Measurements from ENCODE around the gene CTSE. TPM values are rescaled to one million over a fixed set of nuclear protein-coding genes. Genes with fewer than 3 reads are reported as not detected.
"Not testable (repeated sequence)": the region's sequence is repeated elsewhere in the genome, so short reads cannot be mapped to it uniquely, and the experiment has no call there.

The CTSE gene
- polyA plus RNA-seq, 1 donor (not counting 4 experiments of a cell fraction or from before 2014, with no cell fraction given), result 0.33 TPM

GRCh38 chr1:206059355-206059915 lies 35.7 kb upstream of the CTSE start:
- Histone ChIP-seq H3K4me1 (ENCODE audit: control insufficient read depth, extremely low read depth, insufficient read depth, low read length) (no peaks in the 10 kb centered on the region), H3K9ac (ENCODE audit: control insufficient read depth, extremely low read depth, insufficient read depth, low read length) (no peak overlapping the region), H3K4me3 (ENCODE audit: control insufficient read depth in 2 of 3, extremely low read depth in 1 of 3, insufficient read depth in 2 of 3, low read depth in 1 of 3, low read length in 3 of 3) (no peak overlapping the region), H3K27me3 (ENCODE audit: control insufficient read depth, extremely low read depth, insufficient read depth, low read length) (no peaks in the 10 kb centered on the region), H3K9me3 (ENCODE audit: control insufficient read depth, low read depth, low read length) (no peaks in the 10 kb centered on the region), H3K27ac (ENCODE audit: control insufficient read depth, insufficient read depth, low read length) (no peak overlapping the region), H3K9me1 (ENCODE audit: control insufficient read depth, extremely low read depth, insufficient read depth, low read length) (no peaks in the 10 kb centered on the region), H4K20me1 (ENCODE audit: control insufficient read depth, extremely low read depth, insufficient read depth, low read length) (no peaks in the 10 kb centered on the region), H3K79me2 (ENCODE audit: control insufficient read depth, insufficient read depth, low read length) (no peaks in the 10 kb centered on the region), H3K4me2 (ENCODE audit: control insufficient read depth, extremely low read depth, insufficient read depth, low read depth, low read length) (no peak overlapping the region), H3K36me3 (ENCODE audit: control insufficient read depth in 2 of 2, extremely low read depth in 1 of 2, insufficient read depth in 2 of 2, low read length in 2 of 2) (no peaks in the 10 kb centered on the region), H2AFZ (ENCODE audit: control insufficient read depth, low read length) (no peak overlapping the region)
- TF ChIP-seq EZH2 (IDR thresholded peaks at IDR 0.05; ENCODE audit: low read length) (no peak), CTCF (optimal IDR thresholded peaks at IDR 0.05 in 1 of 3, IDR thresholded peaks at IDR 0.05 in 1 of 3, conservative IDR thresholded peaks at IDR 0.05 in 1 of 3; ENCODE audit: extremely low read depth in 1 of 3, insufficient read depth in 2 of 3, low read length in 3 of 3) (no peak)
- FAIRE-seq, result no peak
- dilution Hi-C loops (cut with MboI; ENCODE audit: extremely low pct_ligation_motif_present, low sequenced_read_pairs), result no loop called here
- DNase-seq (ENCODE audit: low read depth, low spot score), result no peak

- TF ChIP-seq CTCF (optimal IDR thresholded peaks at IDR 0.05 in 1 of 3, IDR thresholded peaks at IDR 0.05 in 1 of 3, conservative IDR thresholded peaks at IDR 0.05 in 1 of 3; ENCODE audit: extremely low read depth in 1 of 3, insufficient read depth in 2 of 3, low read length in 3 of 3) (no peak), EZH2 (IDR thresholded peaks at IDR 0.05; ENCODE audit: low read length) (no peak)
- Histone ChIP-seq H3K79me2 (ENCODE audit: control insufficient read depth, insufficient read depth, low read length) (no peaks in the 10 kb centered on the region), H3K4me3 (ENCODE audit: control insufficient read depth in 2 of 3, extremely low read depth in 1 of 3, insufficient read depth in 2 of 3, low read depth in 1 of 3, low read length in 3 of 3) (no peak overlapping the region), H3K27me3 (ENCODE audit: control insufficient read depth, extremely low read depth, insufficient read depth, low read length) (no peaks in the 10 kb centered on the region), H3K27ac (ENCODE audit: control insufficient read depth, insufficient read depth, low read length) (no peak overlapping the region), H3K4me2 (ENCODE audit: control insufficient read depth, extremely low read depth, insufficient read depth, low read depth, low read length) (no peak overlapping the region), H3K9me1 (ENCODE audit: control insufficient read depth, extremely low read depth, insufficient read depth, low read length) (no peaks in the 10 kb centered on the region), H3K9me3 (ENCODE audit: control insufficient read depth, low read depth, low read length) (no peaks in the 10 kb centered on the region), H4K20me1 (ENCODE audit: control insufficient read depth, extremely low read depth, insufficient read depth, low read length) (no peaks in the 10 kb centered on the region), H3K36me3 (ENCODE audit: control insufficient read depth in 2 of 2, extremely low read depth in 1 of 2, insufficient read depth in 2 of 2, low read length in 2 of 2) (no peaks in the 10 kb centered on the region), H3K9ac (ENCODE audit: control insufficient read depth, extremely low read depth, insufficient read depth, low read length) (no peak overlapping the region), H2AFZ (ENCODE audit: control insufficient read depth, low read length) (no peak overlapping the region), H3K4me1 (ENCODE audit: control insufficient read depth, extremely low read depth, insufficient read depth, low read length) (no peaks in the 10 kb centered on the region)
- FAIRE-seq (no peak), DNase-seq (ENCODE audit: low read depth, low spot score) (no peak)
- dilution Hi-C loops (cut with MboI; ENCODE audit: extremely low pct_ligation_motif_present, low sequenced_read_pairs), result no loop called here
Observed at GRCh38 chr1:206058927-206059292, 35.2 kb upstream of the CTSE start.

- H3K4me1 ChIP-seq (ENCODE audit: control insufficient read depth, extremely low read depth, insufficient read depth, low read length); H3K9me1 ChIP-seq (ENCODE audit: control insufficient read depth, extremely low read depth, insufficient read depth, low read length); H3K4me2 ChIP-seq (ENCODE audit: control insufficient read depth, extremely low read depth, insufficient read depth, low read depth, low read length); DNase-seq (ENCODE audit: low read depth, low spot score); H4K20me1 ChIP-seq (ENCODE audit: control insufficient read depth, extremely low read depth, insufficient read depth, low read length); H3K27ac ChIP-seq (ENCODE audit: control insufficient read depth, insufficient read depth, low read length); H3K9ac ChIP-seq (ENCODE audit: control insufficient read depth, extremely low read depth, insufficient read depth, low read length); dilution Hi-C loops (cut with MboI; ENCODE audit: extremely low pct_ligation_motif_present, low sequenced_read_pairs); H3K9me3 ChIP-seq (ENCODE audit: control insufficient read depth, low read depth, low read length); H3K79me2 ChIP-seq (ENCODE audit: control insufficient read depth, insufficient read depth, low read length); FAIRE-seq; H2AFZ ChIP-seq (ENCODE audit: control insufficient read depth, low read length); H3K36me3 ChIP-seq (ENCODE audit: control insufficient read depth in 2 of 2, extremely low read depth in 1 of 2, insufficient read depth in 2 of 2, low read length in 2 of 2); H3K4me3 ChIP-seq (ENCODE audit: control insufficient read depth in 2 of 3, extremely low read depth in 1 of 3, insufficient read depth in 2 of 3, low read depth in 1 of 3, low read length in 3 of 3); H3K27me3 ChIP-seq (ENCODE audit: control insufficient read depth, extremely low read depth, insufficient read depth, low read length): not testable (repeated sequence)
Observed at GRCh38 chr1:206058289-206058926, 34.7 kb upstream of the CTSE start.
